IMR-90 (cell line): ENCODE data around the gene PCED1B. TPM values are rescaled to one million over a fixed set of nuclear protein-coding genes. Genes with fewer than 3 reads are reported as not detected.

Source experiments
- ATAC-seq: fragments of 200-7000 bp; cut with Tn5 transposase; 2 replicates; pipeline ENCODE4 v1.9.1; 2020; ENCODE audit warnings: low read depth, mild to moderate bottlenecking, moderate library complexity
- BruUV-seq: library from RNA; stranded (reverse); fragments of 400-500 nt; replicated peaks from 2 replicates; lab custom pipeline; 2021; lab: Mats Ljungman, UMichigan
- CTCF ChIA-PET: fragments of 300-600 bp; formaldehyde crosslinking; extraction: SDS; loops from one replicate; lab custom pipeline; 2021; ENCODE audit warnings: antibody characterized with exemption; lab: Yijun Ruan, JAX
- POLR2A ChIA-PET: fragments of 300-600 bp; sonication (Branson Sonifier 250); formaldehyde crosslinking; loops from one replicate; lab custom pipeline; 2022; ENCODE audit warnings: antibody characterized with exemption; ENCODE audit not compliant: unreplicated experiment; lab: Charles Lee
- DNase-seq: peaks from one replicate; pipeline ENCODE4 v3.0.0; 2013
- H2AFZ ChIP-seq: replicated peaks from 2 replicates; pipeline ENCODE3; 2013; ENCODE audit warnings: low read length, mild to moderate bottlenecking; ENCODE audit not compliant: poor library complexity
- H2AK5ac ChIP-seq: 2 replicates; pipeline ENCODE4 v1.6.1; 2013; ENCODE audit warnings: low read depth, low read length, inconsistent platforms
- H2AK9ac ChIP-seq: replicated peaks from 2 replicates; pipeline ENCODE3; 2013; ENCODE audit warnings: mild to moderate bottlenecking, low read depth, low read length, moderate library complexity; ENCODE audit not compliant: poor library complexity
- H2BK120ac ChIP-seq: 2 replicates; pipeline ENCODE4 v1.6.1; 2013; ENCODE audit warnings: low read depth, low read length, inconsistent platforms
- H2BK15ac ChIP-seq: 3 replicates; pipeline ENCODE4 v1.6.1; 2013; ENCODE audit warnings: low read depth, low read length, inconsistent platforms
- H2BK20ac ChIP-seq: 2 replicates; pipeline ENCODE4 v1.6.1; 2013; ENCODE audit warnings: low read depth, mild to moderate bottlenecking, inconsistent platforms, low read length, moderate library complexity
- H2BK5ac ChIP-seq: 2 replicates; pipeline ENCODE4 v1.6.1; 2013; ENCODE audit warnings: mild to moderate bottlenecking, low read depth, low read length, inconsistent platforms; ENCODE audit not compliant: poor library complexity, severe bottlenecking
- H3K14ac ChIP-seq: replicated peaks from 2 replicates; pipeline ENCODE4 v1.6.1; 2013; ENCODE audit warnings: low read depth, low read length, inconsistent platforms
- H3K18ac ChIP-seq: 2 replicates; pipeline ENCODE4 v1.6.1; 2013; ENCODE audit warnings: low read depth, low read length, control low read depth
- H3K23ac ChIP-seq: 2 replicates; pipeline ENCODE4 v1.6.1; 2013; ENCODE audit warnings: low read depth, low read length, inconsistent platforms
- H3K27ac ChIP-seq: 2 replicates; pipeline ENCODE4 v1.5.1; 2013; ENCODE audit warnings: mild to moderate bottlenecking, control low read depth, low read length; ENCODE audit not compliant: insufficient read depth
- H3K27me3 ChIP-seq: 2 replicates; pipeline ENCODE4 v1.6.1; 2013; ENCODE audit warnings: low read length; ENCODE audit not compliant: control insufficient read depth, insufficient read depth
- H3K36me3 ChIP-seq: 2 replicates; pipeline ENCODE4 v1.6.1; 2013; ENCODE audit warnings: low read length, mixed read lengths; ENCODE audit not compliant: control insufficient read depth, insufficient read depth
- H3K4ac ChIP-seq: 2 replicates; pipeline ENCODE4 v1.6.1; 2013; ENCODE audit warnings: low read depth, low read length, inconsistent platforms
- H3K4me1 ChIP-seq: 2 replicates; pipeline ENCODE4 v1.6.1; 2013; ENCODE audit warnings: low read length, mixed read lengths; ENCODE audit not compliant: control insufficient read depth, insufficient read depth
- H3K4me2 ChIP-seq: 2 replicates; pipeline ENCODE4 v1.6.1; 2013; ENCODE audit warnings: low read depth, mild to moderate bottlenecking, control low read depth, low read length, moderate library complexity
- H3K4me3 ChIP-seq: 2 replicates; pipeline ENCODE4 v1.5.1; 2013; ENCODE audit warnings: low read depth, mild to moderate bottlenecking, control low read depth, low read length, moderate library complexity; ENCODE audit not compliant: insufficient read depth
- H3K56ac ChIP-seq: 2 replicates; pipeline ENCODE4 v1.6.1; 2013; ENCODE audit warnings: low read length, inconsistent platforms; ENCODE audit not compliant: insufficient read depth; ENCODE audit errors: extremely low read depth
- H3K79me1 ChIP-seq, 2 experiments: 2 replicates each; pipeline ENCODE4 v1.6.1; 2013; ENCODE audit warnings: low read length in 2 of 2, inconsistent platforms in 1 of 2, low read depth in 1 of 2
- H3K9ac ChIP-seq: 2 replicates; pipeline ENCODE4 v1.6.1; 2013; ENCODE audit warnings: low read depth, low read length, control low read depth
- H3K9me1 ChIP-seq: 2 replicates; pipeline ENCODE4 v1.6.1; 2013; ENCODE audit warnings: low read length, inconsistent platforms; ENCODE audit not compliant: insufficient read depth
- H3K9me3 ChIP-seq: 2 replicates; pipeline ENCODE4 v1.6.1; 2013; ENCODE audit warnings: low read length; ENCODE audit not compliant: control insufficient read depth, insufficient read depth
- H4K20me1 ChIP-seq: 2 replicates; pipeline ENCODE4 v1.6.1; 2013; ENCODE audit warnings: low read length, inconsistent platforms; ENCODE audit not compliant: insufficient read depth
- H4K5ac ChIP-seq: 2 replicates; pipeline ENCODE4 v1.6.1; 2013; ENCODE audit warnings: mild to moderate bottlenecking, low read depth, low read length, control low read depth
- H4K8ac ChIP-seq, 2 experiments: 2 replicates each; pipeline ENCODE4 v1.6.1; 2013; ENCODE audit warnings: low read depth in 2 of 2, low read length in 2 of 2, control low read depth in 1 of 2, inconsistent platforms in 1 of 2
- H4K91ac ChIP-seq: 2 replicates; pipeline ENCODE4 v1.6.1; 2013; ENCODE audit warnings: low read depth, low read length, inconsistent platforms; ENCODE audit not compliant: insufficient read depth
- BHLHE40 ChIP-seq: fragments of 150-350 bp; IDR thresholded peaks from 2 replicates; pipeline ENCODE4 v1.6.1; 2016; ENCODE audit warnings: mild to moderate bottlenecking, low read depth, low read length
- CEBPB ChIP-seq: IDR thresholded peaks from 2 replicates; pipeline ENCODE4 v1.6.1; 2012; ENCODE audit warnings: low read depth, low read length, improper control_type of control experiment
- CHD1 ChIP-seq: IDR thresholded peaks from 2 replicates; pipeline ENCODE4 v1.6.1; 2012; ENCODE audit warnings: low read depth, low read length, improper control_type of control experiment
- FOS ChIP-seq: fragments of 150-350 bp; IDR thresholded peaks from 2 replicates; pipeline ENCODE4 v1.6.1; 2016; ENCODE audit warnings: low read depth, low read length
- MAFK ChIP-seq: IDR thresholded peaks from 2 replicates; pipeline ENCODE4 v1.6.1; 2012; ENCODE audit warnings: low read depth, low read length, improper control_type of control experiment
- MAZ ChIP-seq: IDR thresholded peaks from 2 replicates; pipeline ENCODE4 v1.6.1; 2012; ENCODE audit warnings: low read depth, mild to moderate bottlenecking, low read length, improper control_type of control experiment, moderate library complexity, borderline replicate concordance
- MXI1 ChIP-seq: IDR thresholded peaks from 2 replicates; pipeline ENCODE4 v1.6.1; 2012; ENCODE audit warnings: low read depth, mild to moderate bottlenecking, low read length, moderate library complexity, borderline replicate concordance
- NFE2L2 ChIP-seq: fragments of 150-350 bp; IDR thresholded peaks from 2 replicates; pipeline ENCODE4 v1.6.1; 2016; ENCODE audit warnings: low read depth, mild to moderate bottlenecking, low read length
- POLR2A ChIP-seq: IDR thresholded peaks from 2 replicates; pipeline ENCODE4 v1.6.1; 2012; ENCODE audit warnings: mild to moderate bottlenecking, low read depth, low read length
- RAD21 ChIP-seq: IDR thresholded peaks from 2 replicates; pipeline ENCODE4 v1.6.1; 2012; ENCODE audit warnings: low read length, improper control_type of control experiment
- RCOR1 ChIP-seq: IDR thresholded peaks from 2 replicates; pipeline ENCODE4 v1.6.1; 2012; ENCODE audit warnings: mild to moderate bottlenecking, low read length, improper control_type of control experiment; ENCODE audit not compliant: insufficient replicate concordance
- RFX5 ChIP-seq: IDR thresholded peaks from 2 replicates; pipeline ENCODE4 v1.8.0; 2012; ENCODE audit warnings: low read depth, mild to moderate bottlenecking, low read length, moderate library complexity
- SMC3 ChIP-seq: fragments of 150-350 bp; IDR thresholded peaks from 2 replicates; pipeline ENCODE4 v1.6.1; 2016; ENCODE audit warnings: low read depth, mild to moderate bottlenecking, antibody characterized with exemption, low read length, moderate library complexity
- WGBS, 2 experiments: methylation state at CpG; one replicate each; pipeline versions ENCODE4 v1.1.5 to v1.1.7; 2013; ENCODE audit warnings: missing lambda C conversion rate in 2 of 2; ENCODE audit not compliant: insufficient read length in 1 of 2; ENCODE audit errors: extremely low coverage in 2 of 2; 5-methylcytosine and 5-hydroxymethylcytosine counted together
- dilution Hi-C: fragments of 300-500 bp; cut with HindIII; formaldehyde crosslinking; loops from one replicate; pipeline ENCODE4 v1.14.3; 2018; ENCODE audit warnings: low sequenced_read_pairs; ENCODE audit not compliant: unreplicated experiment
- in situ Hi-C: fragments of 300-500 bp; cut with MboI; formaldehyde crosslinking; loops from 3 replicates; pipeline ENCODE4 v1.14.3; 2019; ENCODE audit warnings: low sequenced_read_pairs, inconsistent platforms, mixed read lengths
- intact Hi-C: fragments of 100-400 bp; cut with micrococcal nuclease; formaldehyde crosslinking; loops from 2 replicates; pipeline ENCODE4 v1.10.0; 2022
- polyA plus RNA-seq, 3 experiments: library from polyadenylated mRNA; depleted of rRNA; stranded (reverse); fragments of >200 nt; gene quantifications; 2 replicates each; pipeline ENCODE4 v1.2.3, GENCODE V29; 2012; ENCODE audit warnings: low replicate concordance in 1 of 3
- total RNA-seq: library from RNA; depleted of rRNA; stranded (reverse); fragments of >200 nt; gene quantifications from 2 replicates; pipeline ENCODE4 v1.2.3, GENCODE V29; 2012
- TF ChIP-seq, protein P1 (sequence below): fragments of 150-350 bp; IDR thresholded peaks from 2 replicates; pipeline ENCODE4 v1.6.1; 2016; ENCODE audit warnings: low read depth, mild to moderate bottlenecking, low read length, moderate library complexity, borderline replicate concordance
- TF ChIP-seq, protein P2 (sequence below): fragments of 150-350 bp; IDR thresholded peaks from 2 replicates; pipeline ENCODE4 v1.6.1; 2017; ENCODE audit warnings: mild to moderate bottlenecking, antibody characterized with exemption, low read length, low read depth
- TF ChIP-seq, protein P3 (sequence below): conservative IDR thresholded peaks from 2 replicates; pipeline ENCODE4 v1.5.1; 2012; ENCODE audit warnings: mild to moderate bottlenecking, low read depth, low read length, improper control_type of control experiment

Gene PCED1B
- total and polyA plus RNA-seq, 2 of the 4 experiments (the other 2 are of a cell fraction), result 0.36 to 2.6 TPM

- WGBS, 2 experiments, result no CpG with 5 or more reads among the region's 2 CpGs
- no peaks in the 10 kb centered on the region for H3K27me3 ChIP-seq
- H2AK5ac ChIP-seq, result peak overlapping the region; percentile 87
- in situ Hi-C loops, result no loop called here
- DNase-seq (no peak), ATAC-seq (no peak)
- peaks cover 15% of the 10 kb centered on the region for H3K4me1 ChIP-seq
- H3K56ac ChIP-seq, result peak overlapping the region; percentile 4; the same call in 1 of the 2 replicates
- H3K4me2 ChIP-seq, result no peak overlapping the region
- peak overlapping the region; percentile 74; the same call in 1 of the 2 replicates for H3K14ac ChIP-seq
- H2AK9ac ChIP-seq, result no peak overlapping the region
- peak overlapping the region; percentile 41; the same call in 1 of the 2 replicates for H3K23ac ChIP-seq
- H2BK20ac ChIP-seq, result peak overlapping the region; percentile 93
- peak overlapping the region; percentile 88; the same call in 1 of the 2 replicates for H3K18ac ChIP-seq
- H4K5ac ChIP-seq, result peak overlapping the region; percentile 55; the same call in 1 of the 2 replicates
- H3K79me1 ChIP-seq, result peaks cover 9 to 26% of the 10 kb centered on the region in 2 experiments; a peak in 3 of 4 replicates
- peak overlapping the region; percentile 91 for H2BK120ac ChIP-seq
- H4K20me1 ChIP-seq, result no peaks in the 10 kb centered on the region
- H3K9me3 ChIP-seq, result no peaks in the 10 kb centered on the region
- H3K4me3 ChIP-seq, result no peak overlapping the region
- peak overlapping the region; percentile 25 for H2BK5ac ChIP-seq
- H4K8ac ChIP-seq, result peak overlapping the region; percentile 37 to 85; a peak in 2 of 4 replicates
- no peak overlapping the region for H2AFZ ChIP-seq
- dilution Hi-C loops, result no loop called here
- no TSS peak for BruUV-seq
- no peak overlapping the region for H3K9ac ChIP-seq
- peak overlapping the region; percentile 88 for H4K91ac ChIP-seq
- no peaks in the 10 kb centered on the region for H3K36me3 ChIP-seq
- TF ChIP-seq CHD1 (no peak), RAD21 (no peak), POLR2A (no peak), MAZ (no peak), BHLHE40 (no peak), SMC3 (no peak), MAFK (no peak), CEBPB (no peak), FOS (no peak), RCOR1 (no peak), MXI1 (no peak), NFE2L2 (no peak), RFX5 (no peak)
- TF ChIP-seq, protein P1, sequence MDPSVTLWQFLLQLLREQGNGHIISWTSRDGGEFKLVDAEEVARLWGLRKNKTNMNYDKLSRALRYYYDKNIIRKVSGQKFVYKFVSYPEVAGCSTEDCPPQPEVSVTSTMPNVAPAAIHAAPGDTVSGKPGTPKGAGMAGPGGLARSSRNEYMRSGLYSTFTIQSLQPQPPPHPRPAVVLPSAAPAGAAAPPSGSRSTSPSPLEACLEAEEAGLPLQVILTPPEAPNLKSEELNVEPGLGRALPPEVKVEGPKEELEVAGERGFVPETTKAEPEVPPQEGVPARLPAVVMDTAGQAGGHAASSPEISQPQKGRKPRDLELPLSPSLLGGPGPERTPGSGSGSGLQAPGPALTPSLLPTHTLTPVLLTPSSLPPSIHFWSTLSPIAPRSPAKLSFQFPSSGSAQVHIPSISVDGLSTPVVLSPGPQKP, result no peak
- TF ChIP-seq, protein P2, sequence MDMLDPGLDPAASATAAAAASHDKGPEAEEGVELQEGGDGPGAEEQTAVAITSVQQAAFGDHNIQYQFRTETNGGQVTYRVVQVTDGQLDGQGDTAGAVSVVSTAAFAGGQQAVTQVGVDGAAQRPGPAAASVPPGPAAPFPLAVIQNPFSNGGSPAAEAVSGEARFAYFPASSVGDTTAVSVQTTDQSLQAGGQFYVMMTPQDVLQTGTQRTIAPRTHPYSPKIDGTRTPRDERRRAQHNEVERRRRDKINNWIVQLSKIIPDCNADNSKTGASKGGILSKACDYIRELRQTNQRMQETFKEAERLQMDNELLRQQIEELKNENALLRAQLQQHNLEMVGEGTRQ, result no peak
- TF ChIP-seq, protein P3, sequence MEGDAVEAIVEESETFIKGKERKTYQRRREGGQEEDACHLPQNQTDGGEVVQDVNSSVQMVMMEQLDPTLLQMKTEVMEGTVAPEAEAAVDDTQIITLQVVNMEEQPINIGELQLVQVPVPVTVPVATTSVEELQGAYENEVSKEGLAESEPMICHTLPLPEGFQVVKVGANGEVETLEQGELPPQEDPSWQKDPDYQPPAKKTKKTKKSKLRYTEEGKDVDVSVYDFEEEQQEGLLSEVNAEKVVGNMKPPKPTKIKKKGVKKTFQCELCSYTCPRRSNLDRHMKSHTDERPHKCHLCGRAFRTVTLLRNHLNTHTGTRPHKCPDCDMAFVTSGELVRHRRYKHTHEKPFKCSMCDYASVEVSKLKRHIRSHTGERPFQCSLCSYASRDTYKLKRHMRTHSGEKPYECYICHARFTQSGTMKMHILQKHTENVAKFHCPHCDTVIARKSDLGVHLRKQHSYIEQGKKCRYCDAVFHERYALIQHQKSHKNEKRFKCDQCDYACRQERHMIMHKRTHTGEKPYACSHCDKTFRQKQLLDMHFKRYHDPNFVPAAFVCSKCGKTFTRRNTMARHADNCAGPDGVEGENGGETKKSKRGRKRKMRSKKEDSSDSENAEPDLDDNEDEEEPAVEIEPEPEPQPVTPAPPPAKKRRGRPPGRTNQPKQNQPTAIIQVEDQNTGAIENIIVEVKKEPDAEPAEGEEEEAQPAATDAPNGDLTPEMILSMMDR, result no peak
- CTCF ChIA-PET, result interaction anchor here (0.6 kb wide), 1 partner anchor 62 kb away, joined by 3 read pairs; no protein-coding TSS in a partner anchor
- H3K4ac ChIP-seq, result peak overlapping the region; percentile 95
- POLR2A ChIA-PET, result no interaction called here
- H3K27ac ChIP-seq, result no peak overlapping the region; the same call in 1 of the 2 replicates
- peak overlapping the region; percentile 89; the same call in 2 of the 3 replicates for H2BK15ac ChIP-seq
- peaks cover 11% of the 10 kb centered on the region for H3K9me1 ChIP-seq
- intact Hi-C loops, result loop anchor here (5.0 kb wide), 2 partner anchors 48 to 203 kb away; no protein-coding TSS in a partner anchor
Observed at GRCh38 chr12:47099610-47100009, 20.2 kb downstream of the PCED1B start.
